Measurements from ENCODE around the gene RBM17. TPM values are rescaled to one million over a fixed set of nuclear protein-coding genes. Genes with fewer than 3 reads are reported as not detected.

Gene RBM17
- total RNA-seq, 1 experiment from 2014 or later, result 133 TPM

- H3K27me3 Mint-ChIP-seq (ENCODE audit: unreplicated experiment), result peaks cover 76% of the 10 kb centered on the region
- no TSS peak for BruUV-seq (replicated peaks)
- H3K36me3 Mint-ChIP-seq (ENCODE audit: insufficient read depth, unreplicated experiment), result no peaks in the 10 kb centered on the region
- DNase-seq, result no peak
- intact Hi-C loops (cut with micrococcal nuclease; ENCODE audit: unreplicated experiment), result no loop called here
- no peak overlapping the region for H3K27ac Mint-ChIP-seq (ENCODE audit: unreplicated experiment)
- H3K4me1 Mint-ChIP-seq (ENCODE audit: low read depth, unreplicated experiment), result no peaks in the 10 kb centered on the region
- no peak overlapping the region for H3K4me3 Mint-ChIP-seq (ENCODE audit: low read depth, unreplicated experiment)
- CTCF ChIA-PET, result no interaction called here
- H3K9me3 Mint-ChIP-seq (ENCODE audit: low read depth, unreplicated experiment), result no peaks in the 10 kb centered on the region
- no peak for TF ChIP-seq CTCF (IDR thresholded peaks at IDR 0.05; ENCODE audit: unreplicated experiment)
These were observed 44.8 kb upstream of the RBM17 start for GRCh38 chr10:6044060-6044459.

GRCh38 chr10:6044751-6045313, 44.0 kb upstream of the RBM17 start:
- CTCF ChIA-PET, result no interaction called here
- BruUV-seq (replicated peaks), result no TSS peak
- intact Hi-C loops (cut with micrococcal nuclease; ENCODE audit: unreplicated experiment), result no loop called here
- no peak for DNase-seq
- Mint-ChIP-seq H3K4me1 (ENCODE audit: low read depth, unreplicated experiment) (no peaks in the 10 kb centered on the region), H3K9me3 (ENCODE audit: low read depth, unreplicated experiment) (no peaks in the 10 kb centered on the region), H3K4me3 (ENCODE audit: low read depth, unreplicated experiment) (no peak overlapping the region), H3K27me3 (ENCODE audit: unreplicated experiment) (peaks cover 76% of the 10 kb centered on the region), H3K36me3 (ENCODE audit: insufficient read depth, unreplicated experiment) (no peaks in the 10 kb centered on the region), H3K27ac (ENCODE audit: unreplicated experiment) (no peak overlapping the region)
- TF ChIP-seq CTCF (IDR thresholded peaks at IDR 0.05; ENCODE audit: unreplicated experiment), result no peak

GRCh38 chr10:6045314-6045848, 43.5 kb upstream of the RBM17 start:
- Mint-ChIP-seq H3K27ac (ENCODE audit: unreplicated experiment) (no peak overlapping the region), H3K4me3 (ENCODE audit: low read depth, unreplicated experiment) (no peak overlapping the region), H3K9me3 (ENCODE audit: low read depth, unreplicated experiment) (no peaks in the 10 kb centered on the region), H3K36me3 (ENCODE audit: insufficient read depth, unreplicated experiment) (no peaks in the 10 kb centered on the region), H3K27me3 (ENCODE audit: unreplicated experiment) (peaks cover 77% of the 10 kb centered on the region), H3K4me1 (ENCODE audit: low read depth, unreplicated experiment) (peaks cover 3% of the 10 kb centered on the region)
- BruUV-seq (replicated peaks), result no TSS peak
- no peak for TF ChIP-seq CTCF (IDR thresholded peaks at IDR 0.05; ENCODE audit: unreplicated experiment)
- no peak for DNase-seq
- CTCF ChIA-PET, result no interaction called here
- intact Hi-C loops (cut with micrococcal nuclease; ENCODE audit: unreplicated experiment), result no loop called here

GRCh38 chr10:6045878-6046772, 42.7 kb upstream of the RBM17 start:
- TF ChIP-seq CTCF (IDR thresholded peaks at IDR 0.05; ENCODE audit: unreplicated experiment), result no peak
- CTCF ChIA-PET, result no interaction called here
- Mint-ChIP-seq H3K27ac (ENCODE audit: unreplicated experiment) (no peak overlapping the region), H3K4me3 (ENCODE audit: low read depth, unreplicated experiment) (no peak overlapping the region), H3K9me3 (ENCODE audit: low read depth, unreplicated experiment) (no peaks in the 10 kb centered on the region), H3K36me3 (ENCODE audit: insufficient read depth, unreplicated experiment) (no peaks in the 10 kb centered on the region), H3K27me3 (ENCODE audit: unreplicated experiment) (peaks cover 77% of the 10 kb centered on the region), H3K4me1 (ENCODE audit: low read depth, unreplicated experiment) (peaks cover 10% of the 10 kb centered on the region)
- intact Hi-C loops (cut with micrococcal nuclease; ENCODE audit: unreplicated experiment), result no loop called here
- DNase-seq, result no peak
- BruUV-seq (replicated peaks), result no TSS peak
